ENCODE measurements around the gene ATP12A.

DNA sequence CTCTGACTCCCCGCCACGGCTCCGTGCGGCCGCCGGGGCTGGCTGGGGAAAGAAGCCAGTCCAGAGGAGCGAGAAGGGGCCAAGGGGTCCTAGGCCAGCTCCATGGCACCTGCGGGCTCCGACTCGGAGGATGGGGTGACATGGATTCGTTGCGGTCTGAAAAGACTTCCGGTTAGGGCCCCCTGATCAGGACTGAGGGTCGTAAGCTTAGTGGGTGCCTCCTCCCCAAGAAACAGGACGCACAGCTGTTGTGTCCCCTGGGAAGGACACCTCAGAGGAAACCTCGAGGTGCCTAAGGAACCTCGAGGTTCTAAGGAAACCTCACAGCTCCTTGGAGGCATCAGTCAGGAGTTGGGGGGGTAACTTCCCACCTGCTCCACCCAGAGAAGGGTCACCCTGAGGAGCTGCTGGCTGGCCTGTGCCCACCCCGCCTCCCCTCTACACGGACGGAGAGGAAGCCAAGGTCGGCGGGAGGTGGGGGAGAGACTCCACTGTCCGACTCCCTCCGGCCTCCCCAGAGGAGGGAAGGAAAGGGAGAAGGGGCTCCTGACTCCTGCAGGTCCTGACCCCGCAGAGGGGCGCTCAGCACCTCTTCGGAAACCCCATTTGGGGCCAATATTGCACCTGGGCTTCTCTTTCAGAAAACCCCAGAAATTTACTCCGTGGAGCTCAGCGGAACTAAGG is 855 bp downstream of the ATP12A start:
- TF ChIP-seq, protein P1, sequence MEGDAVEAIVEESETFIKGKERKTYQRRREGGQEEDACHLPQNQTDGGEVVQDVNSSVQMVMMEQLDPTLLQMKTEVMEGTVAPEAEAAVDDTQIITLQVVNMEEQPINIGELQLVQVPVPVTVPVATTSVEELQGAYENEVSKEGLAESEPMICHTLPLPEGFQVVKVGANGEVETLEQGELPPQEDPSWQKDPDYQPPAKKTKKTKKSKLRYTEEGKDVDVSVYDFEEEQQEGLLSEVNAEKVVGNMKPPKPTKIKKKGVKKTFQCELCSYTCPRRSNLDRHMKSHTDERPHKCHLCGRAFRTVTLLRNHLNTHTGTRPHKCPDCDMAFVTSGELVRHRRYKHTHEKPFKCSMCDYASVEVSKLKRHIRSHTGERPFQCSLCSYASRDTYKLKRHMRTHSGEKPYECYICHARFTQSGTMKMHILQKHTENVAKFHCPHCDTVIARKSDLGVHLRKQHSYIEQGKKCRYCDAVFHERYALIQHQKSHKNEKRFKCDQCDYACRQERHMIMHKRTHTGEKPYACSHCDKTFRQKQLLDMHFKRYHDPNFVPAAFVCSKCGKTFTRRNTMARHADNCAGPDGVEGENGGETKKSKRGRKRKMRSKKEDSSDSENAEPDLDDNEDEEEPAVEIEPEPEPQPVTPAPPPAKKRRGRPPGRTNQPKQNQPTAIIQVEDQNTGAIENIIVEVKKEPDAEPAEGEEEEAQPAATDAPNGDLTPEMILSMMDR (IDR thresholded peaks at IDR 0.05), result no peak
- no peak for TF ChIP-seq POLR2A (IDR thresholded peaks at IDR 0.05)

All from ovary (tissue), 3 donors.